ENCODE results near the gene CFAP43.

DNA sequence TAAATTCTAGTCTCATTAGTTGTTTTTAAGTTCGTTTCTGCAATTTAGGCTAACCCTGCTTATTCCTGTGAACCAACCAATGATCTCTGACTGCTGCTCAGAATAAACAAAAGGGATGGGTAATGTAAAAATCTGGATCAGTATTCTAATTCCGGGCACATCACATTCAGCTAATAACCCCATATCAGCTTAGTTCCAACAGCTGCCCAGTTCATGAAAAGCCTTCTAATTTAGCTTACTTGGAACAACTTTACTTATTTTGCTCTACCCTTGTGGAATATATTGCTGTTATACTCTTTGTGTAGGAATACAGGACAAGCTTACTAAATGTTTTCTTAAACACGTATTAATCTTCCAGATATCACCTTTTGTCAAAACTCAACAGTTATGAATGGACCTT, 3.6 kb upstream of the CFAP43 start:
- TF ChIP-seq, protein P1, sequence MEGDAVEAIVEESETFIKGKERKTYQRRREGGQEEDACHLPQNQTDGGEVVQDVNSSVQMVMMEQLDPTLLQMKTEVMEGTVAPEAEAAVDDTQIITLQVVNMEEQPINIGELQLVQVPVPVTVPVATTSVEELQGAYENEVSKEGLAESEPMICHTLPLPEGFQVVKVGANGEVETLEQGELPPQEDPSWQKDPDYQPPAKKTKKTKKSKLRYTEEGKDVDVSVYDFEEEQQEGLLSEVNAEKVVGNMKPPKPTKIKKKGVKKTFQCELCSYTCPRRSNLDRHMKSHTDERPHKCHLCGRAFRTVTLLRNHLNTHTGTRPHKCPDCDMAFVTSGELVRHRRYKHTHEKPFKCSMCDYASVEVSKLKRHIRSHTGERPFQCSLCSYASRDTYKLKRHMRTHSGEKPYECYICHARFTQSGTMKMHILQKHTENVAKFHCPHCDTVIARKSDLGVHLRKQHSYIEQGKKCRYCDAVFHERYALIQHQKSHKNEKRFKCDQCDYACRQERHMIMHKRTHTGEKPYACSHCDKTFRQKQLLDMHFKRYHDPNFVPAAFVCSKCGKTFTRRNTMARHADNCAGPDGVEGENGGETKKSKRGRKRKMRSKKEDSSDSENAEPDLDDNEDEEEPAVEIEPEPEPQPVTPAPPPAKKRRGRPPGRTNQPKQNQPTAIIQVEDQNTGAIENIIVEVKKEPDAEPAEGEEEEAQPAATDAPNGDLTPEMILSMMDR (IDR thresholded peaks at IDR 0.05): no peak
- TF ChIP-seq CBFB (CRISPR knock-in tag; IDR thresholded peaks at IDR 0.05; ENCODE audit: low read depth): no peak
- TF ChIP-seq, protein P2, sequence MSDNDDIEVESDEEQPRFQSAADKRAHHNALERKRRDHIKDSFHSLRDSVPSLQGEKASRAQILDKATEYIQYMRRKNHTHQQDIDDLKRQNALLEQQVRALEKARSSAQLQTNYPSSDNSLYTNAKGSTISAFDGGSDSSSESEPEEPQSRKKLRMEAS (CRISPR knock-in tag; IDR thresholded peaks at IDR 0.05): no peak
- no peak for TF ChIP-seq CREB1 (CRISPR knock-in tag; IDR thresholded peaks at IDR 0.05)
- TF ChIP-seq TEAD4 (CRISPR knock-in tag; IDR thresholded peaks at IDR 0.05): no peak
- TF ChIP-seq, protein P3, sequence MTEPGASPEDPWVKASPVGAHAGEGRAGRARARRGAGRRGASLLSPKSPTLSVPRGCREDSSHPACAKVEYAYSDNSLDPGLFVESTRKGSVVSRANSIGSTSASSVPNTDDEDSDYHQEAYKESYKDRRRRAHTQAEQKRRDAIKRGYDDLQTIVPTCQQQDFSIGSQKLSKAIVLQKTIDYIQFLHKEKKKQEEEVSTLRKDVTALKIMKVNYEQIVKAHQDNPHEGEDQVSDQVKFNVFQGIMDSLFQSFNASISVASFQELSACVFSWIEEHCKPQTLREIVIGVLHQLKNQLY (CRISPR knock-in tag; IDR thresholded peaks at IDR 0.05): no peak
- TF ChIP-seq TP53 (CRISPR knock-in tag; IDR thresholded peaks at IDR 0.05): no peak
- TF ChIP-seq CREM (CRISPR knock-in tag; IDR thresholded peaks at IDR 0.05): no peak
- no peak for TF ChIP-seq ZNF121 (CRISPR knock-in tag; IDR thresholded peaks at IDR 0.05)
- TF ChIP-seq NFYB (CRISPR knock-in tag; conservative IDR thresholded peaks at IDR 0.05; ENCODE audit: low read depth): no peak
- TF ChIP-seq, protein P4, sequence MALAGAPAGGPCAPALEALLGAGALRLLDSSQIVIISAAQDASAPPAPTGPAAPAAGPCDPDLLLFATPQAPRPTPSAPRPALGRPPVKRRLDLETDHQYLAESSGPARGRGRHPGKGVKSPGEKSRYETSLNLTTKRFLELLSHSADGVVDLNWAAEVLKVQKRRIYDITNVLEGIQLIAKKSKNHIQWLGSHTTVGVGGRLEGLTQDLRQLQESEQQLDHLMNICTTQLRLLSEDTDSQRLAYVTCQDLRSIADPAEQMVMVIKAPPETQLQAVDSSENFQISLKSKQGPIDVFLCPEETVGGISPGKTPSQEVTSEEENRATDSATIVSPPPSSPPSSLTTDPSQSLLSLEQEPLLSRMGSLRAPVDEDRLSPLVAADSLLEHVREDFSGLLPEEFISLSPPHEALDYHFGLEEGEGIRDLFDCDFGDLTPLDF (CRISPR knock-in tag; IDR thresholded peaks at IDR 0.05): no peak
- TF ChIP-seq ESRRA (CRISPR knock-in tag; IDR thresholded peaks at IDR 0.05; ENCODE audit: borderline replicate concordance): no peak
- TF ChIP-seq ZNF138 (CRISPR knock-in tag; conservative IDR thresholded peaks at IDR 0.05): no peak

All from WTC11 (cell line).